Endothelial cell of umbilical vein (primary cell): ENCODE measurements around the gene PROZ. TPM values are rescaled to one million over a fixed set of nuclear protein-coding genes. Genes with fewer than 3 reads are reported as not detected.

Experiments
- BruUV-seq: library from RNA; stranded (reverse); fragments of 400-500 nt; replicated peaks from 2 replicates; lab custom pipeline; 2021; lab: Mats Ljungman, UMichigan
- CTCF ChIA-PET: fragments of 300-600, 350-600 bp; sonication (Branson Sonifier 250); formaldehyde crosslinking; loops from one replicate; lab custom pipeline; 2021; ENCODE audit warnings: antibody characterized with exemption, inconsistent platforms; lab: Charles Lee
- POLR2A ChIA-PET: fragments of 300-600, 350-600 bp; sonication (Branson Sonifier 250); formaldehyde crosslinking; loops from one replicate; lab custom pipeline; 2021; ENCODE audit warnings: antibody characterized with exemption, inconsistent platforms; lab: Charles Lee
- DNase-seq: peaks from one replicate; pipeline ENCODE4 v3.0.0-alpha.2; 2011; ENCODE audit warnings: low read depth, low spot score
- FAIRE-seq: peaks from 2 replicates; lab custom pipeline; 2011; peaks lifted over from hg19 to GRCh38; lab: Jason Lieb, UNC
- H2AFZ ChIP-seq: 2 replicates; pipeline ENCODE4 v1.6.0; 2012; ENCODE audit warnings: low read depth, low read length, control low read depth, inconsistent platforms
- H3K27ac ChIP-seq: 2 replicates; pipeline ENCODE4 v1.5.1; 2011; ENCODE audit warnings: low read depth, mild to moderate bottlenecking, control low read depth, low read length, moderate library complexity; ENCODE audit not compliant: insufficient read depth
- H3K27me3 ChIP-seq, 2 experiments: 2 replicates each; pipeline versions ENCODE4 v1.6.0 to v1.6.1; 2011; ENCODE audit warnings: low read length in 2 of 2, mixed read lengths in 1 of 2; ENCODE audit not compliant: control insufficient read depth in 2 of 2, insufficient read depth in 2 of 2
- H3K36me3 ChIP-seq, 2 experiments: 2 replicates in 1 of 2; 3 replicates in 1 of 2; pipeline ENCODE4 v1.5.1; 2011; ENCODE audit warnings: low read length in 2 of 2, mild to moderate bottlenecking in 1 of 2, moderate library complexity in 1 of 2; ENCODE audit not compliant: control insufficient read depth in 2 of 2, insufficient read depth in 2 of 2; ENCODE audit errors: extremely low read depth in 1 of 2
- H3K4me1 ChIP-seq: 3 replicates; pipeline ENCODE4 v1.5.1; 2011; ENCODE audit warnings: mild to moderate bottlenecking, low read length; ENCODE audit not compliant: control insufficient read depth, insufficient read depth; ENCODE audit errors: extremely low read depth
- H3K4me2 ChIP-seq: 2 replicates; pipeline ENCODE4 v1.6.1; 2011; ENCODE audit warnings: low read length, control low read depth, mixed read lengths; ENCODE audit not compliant: insufficient read depth
- H3K4me3 ChIP-seq, 3 experiments: fragments of 200-600 bp in 1 of 3; sonication (generic), shearing (Covaris generic) in 1 of 3; replicated peaks in 1 of 3; 2 replicates each; pipeline ENCODE4 v1.5.1; 2011 to 2016; ENCODE audit warnings: control low read depth in 3 of 3, low read length in 3 of 3, mild to moderate bottlenecking in 2 of 3, inconsistent platforms in 1 of 3, low read depth in 1 of 3, moderate library complexity in 1 of 3; ENCODE audit not compliant: insufficient read depth in 1 of 3
- H3K79me2 ChIP-seq: 2 replicates; pipeline ENCODE4 v1.6.0; 2012; ENCODE audit warnings: low read length, inconsistent platforms; ENCODE audit not compliant: control insufficient read depth, insufficient read depth
- H3K9ac ChIP-seq: replicated peaks from 2 replicates; pipeline ENCODE3; 2011; ENCODE audit warnings: low read length, control low read depth; ENCODE audit not compliant: insufficient read depth; ENCODE audit errors: extremely low read depth
- H3K9me1 ChIP-seq: replicated peaks from 3 replicates; pipeline ENCODE4 v1.6.0; 2011; ENCODE audit warnings: mild to moderate bottlenecking, low read length; ENCODE audit not compliant: control insufficient read depth, insufficient read depth; ENCODE audit errors: extremely low read depth
- H3K9me3 ChIP-seq: replicated peaks from 2 replicates; pipeline ENCODE4 v1.5.1; 2012; ENCODE audit warnings: low read length, inconsistent platforms; ENCODE audit not compliant: control insufficient read depth, insufficient read depth
- H4K20me1 ChIP-seq: replicated peaks from 2 replicates; pipeline ENCODE3; 2011; ENCODE audit warnings: mild to moderate bottlenecking, low read length; ENCODE audit not compliant: control insufficient read depth, insufficient read depth; ENCODE audit errors: extremely low read depth
- FOS ChIP-seq: IDR thresholded peaks from 2 replicates; pipeline ENCODE4 v1.6.1; 2011; ENCODE audit warnings: mild to moderate bottlenecking, low read length, moderate library complexity, borderline replicate concordance; ENCODE audit not compliant: insufficient read depth
- GATA2 ChIP-seq: IDR thresholded peaks from 2 replicates; pipeline ENCODE4 v1.7.0; 2011; ENCODE audit warnings: low read depth, mild to moderate bottlenecking, moderate library complexity, mixed read lengths, low read length; ENCODE audit not compliant: insufficient read length, insufficient read depth
- JUN ChIP-seq: IDR thresholded peaks from 2 replicates; pipeline ENCODE4 v1.6.1; 2011; ENCODE audit warnings: borderline replicate concordance, low read depth; ENCODE audit not compliant: insufficient read length, insufficient read depth
- POLR2A ChIP-seq: IDR thresholded peaks from 2 replicates; pipeline ENCODE4 v1.6.1; 2012; ENCODE audit warnings: low read depth, mild to moderate bottlenecking, control low read depth, low read length
- POLR2AphosphoS5 ChIP-seq: IDR thresholded peaks from 2 replicates; pipeline ENCODE4 v1.6.1; 2012; ENCODE audit warnings: low read depth, mild to moderate bottlenecking, control low read depth, low read length, moderate library complexity; ENCODE audit not compliant: insufficient read depth
- dilution Hi-C: fragments of 300-500 bp; cut with MboI; formaldehyde crosslinking; loops from one replicate; pipeline ENCODE4 v1.15.0; 2019; ENCODE audit warnings: low sequenced_read_pairs; ENCODE audit not compliant: extremely low pct_ligation_motif_present
- intact Hi-C: fragments of 100-400 bp; cut with micrococcal nuclease; formaldehyde crosslinking; loops from one replicate; pipeline ENCODE4 v1.10.0; 2022
- polyA plus RNA-seq, 4 experiments: library from polyadenylated mRNA; depleted of rRNA in 3 of 4; stranded (reverse) in 3 of 4; unstranded in 1 of 4; fragments of >200 nt; gene quantifications; 2 replicates each; pipeline versions ENCODE4 v1.2.1 to v1.2.3, GENCODE V29; 2011 to 2012; ENCODE audit warnings: missing spikeins in 1 of 4
- total RNA-seq: library from RNA; stranded (reverse); gene quantifications from 2 replicates; pipeline ENCODE4 v1.2.3, GENCODE V29; 2021

PROZ gene
- total and polyA plus RNA-seq, 2 donors (not counting 3 experiments of a cell fraction or from before 2014, with no cell fraction given): not detected

- no peak for DNase-seq
- TF ChIP-seq JUN (no peak), POLR2A (no peak), GATA2 (no peak), POLR2AphosphoS5 (no peak)
- no peak overlapping the region for H3K4me2 ChIP-seq
- H3K27me3 ChIP-seq: no peaks in the 10 kb centered on the region
- no peak overlapping the region for H3K4me3 ChIP-seq
- H4K20me1 ChIP-seq: no peaks in the 10 kb centered on the region
- no peaks in the 10 kb centered on the region for H3K79me2 ChIP-seq
- no peaks in the 10 kb centered on the region for H3K36me3 ChIP-seq
- no peak for FAIRE-seq
- no peaks in the 10 kb centered on the region for H3K9me1 ChIP-seq
- no TSS peak for BruUV-seq
- H3K9me3 ChIP-seq: no peaks in the 10 kb centered on the region
- H2AFZ ChIP-seq: no peak overlapping the region
- no peak overlapping the region for H3K9ac ChIP-seq
- ChIA-PET CTCF (no interaction called here), POLR2A (no interaction called here)
- intact Hi-C loops (no loop called here), dilution Hi-C loops (no loop called here)
- no peaks in the 10 kb centered on the region for H3K4me1 ChIP-seq
- no peak overlapping the region for H3K27ac ChIP-seq
Measured at GRCh38 chr13:113119166-113119821, 39.2 kb upstream of the PROZ start.

- BruUV-seq: no TSS peak
- Histone ChIP-seq H3K4me1 (no peaks in the 10 kb centered on the region), H4K20me1 (no peaks in the 10 kb centered on the region), H3K4me2 (no peak overlapping the region), H3K36me3 (no peaks in the 10 kb centered on the region), H3K27ac (no peak overlapping the region), H2AFZ (no peak overlapping the region), H3K9me3 (no peaks in the 10 kb centered on the region), H3K27me3 (no peaks in the 10 kb centered on the region), H3K4me3 (no peak overlapping the region), H3K9ac (no peak overlapping the region), H3K79me2 (no peaks in the 10 kb centered on the region), H3K9me1 (no peaks in the 10 kb centered on the region)
- dilution Hi-C loops (no loop called here), intact Hi-C loops (no loop called here)
- ChIA-PET CTCF (no interaction called here), POLR2A (no interaction called here)
- TF ChIP-seq POLR2A: no peak
- no peak for TF ChIP-seq FOS
- no peak for TF ChIP-seq POLR2AphosphoS5
- no peak for FAIRE-seq
- no peak for DNase-seq
Measured at GRCh38 chr13:113119822-113120189, 38.6 kb upstream of the PROZ start.
